Activated naive CD4-positive, alpha-beta T cell treated with anti-CD3 and anti-CD28 coated beads, Interleukin-2, amount 50 U/mL, for 24 hours (primary cell): ENCODE data around the gene KCNJ6.

Experiments
- H3K27ac Mint-ChIP-seq: one replicate; pipeline ENCODE4 v1.8.0; 2021; ENCODE audit warnings: mild to moderate bottlenecking, mixed read lengths
- H3K27me3 Mint-ChIP-seq: one replicate; pipeline ENCODE4 v1.8.0; 2021; ENCODE audit warnings: mixed read lengths
- H3K36me3 Mint-ChIP-seq: one replicate; pipeline ENCODE4 v1.8.0; 2021; ENCODE audit warnings: mixed read lengths
- H3K4me1 Mint-ChIP-seq: one replicate; pipeline ENCODE4 v1.8.0; 2021; ENCODE audit warnings: mixed read lengths
- H3K4me3 Mint-ChIP-seq: one replicate; pipeline ENCODE4 v1.8.0; 2021; ENCODE audit warnings: mild to moderate bottlenecking, mixed read lengths
- H3K9me3 Mint-ChIP-seq: one replicate; pipeline ENCODE4 v1.8.0; 2021; ENCODE audit warnings: mixed read lengths

Gene KCNJ6

GRCh38 chr21:37636152-37636860, 280.0 kb downstream of the KCNJ6 start:
- no peaks in the 10 kb centered on the region for H3K4me1 Mint-ChIP-seq
- no peak overlapping the region for H3K27ac Mint-ChIP-seq
- H3K27me3 Mint-ChIP-seq, result peaks cover 21% of the 10 kb centered on the region
- no peaks in the 10 kb centered on the region for H3K36me3 Mint-ChIP-seq
- H3K4me3 Mint-ChIP-seq, result no peak overlapping the region
- peaks cover 5% of the 10 kb centered on the region for H3K9me3 Mint-ChIP-seq

- Mint-ChIP-seq H3K36me3 (no peaks in the 10 kb centered on the region), H3K4me3 (no peak overlapping the region), H3K9me3 (no peaks in the 10 kb centered on the region), H3K27me3 (peaks cover 20% of the 10 kb centered on the region), H3K27ac (no peak overlapping the region), H3K4me1 (no peaks in the 10 kb centered on the region)
Observed at GRCh38 chr21:37631319-37632117, 284.7 kb downstream of the KCNJ6 start.

- Mint-ChIP-seq H3K27me3 (peaks cover 14% of the 10 kb centered on the region), H3K9me3 (no peaks in the 10 kb centered on the region), H3K4me3 (no peak overlapping the region), H3K27ac (no peak overlapping the region), H3K36me3 (no peaks in the 10 kb centered on the region), H3K4me1 (no peaks in the 10 kb centered on the region)
Observed at GRCh38 chr21:37630872-37631271, 285.4 kb downstream of the KCNJ6 start.

- no peak overlapping the region for H3K27ac Mint-ChIP-seq
- H3K9me3 Mint-ChIP-seq, result no peaks in the 10 kb centered on the region
- H3K4me1 Mint-ChIP-seq, result no peaks in the 10 kb centered on the region
- H3K4me3 Mint-ChIP-seq, result no peak overlapping the region
- H3K27me3 Mint-ChIP-seq, result peaks cover 11% of the 10 kb centered on the region
- no peaks in the 10 kb centered on the region for H3K36me3 Mint-ChIP-seq
Observed at GRCh38 chr21:37628362-37628761, 287.9 kb downstream of the KCNJ6 start.

GRCh38 chr21:37627561-37627960, 288.7 kb downstream of the KCNJ6 start:
- Mint-ChIP-seq H3K27ac (no peak overlapping the region), H3K36me3 (no peaks in the 10 kb centered on the region), H3K4me1 (no peaks in the 10 kb centered on the region), H3K27me3 (peaks cover 11% of the 10 kb centered on the region), H3K9me3 (no peaks in the 10 kb centered on the region), H3K4me3 (no peak overlapping the region)

GRCh38 chr21:37627074-37627473, 289.2 kb downstream of the KCNJ6 start:
- H3K27me3 Mint-ChIP-seq, result peaks cover 11% of the 10 kb centered on the region
- no peaks in the 10 kb centered on the region for H3K36me3 Mint-ChIP-seq
- no peak overlapping the region for H3K27ac Mint-ChIP-seq
- no peaks in the 10 kb centered on the region for H3K9me3 Mint-ChIP-seq
- no peaks in the 10 kb centered on the region for H3K4me1 Mint-ChIP-seq
- H3K4me3 Mint-ChIP-seq, result no peak overlapping the region

- Mint-ChIP-seq H3K27ac (no peak overlapping the region), H3K36me3 (no peaks in the 10 kb centered on the region), H3K9me3 (no peaks in the 10 kb centered on the region), H3K4me3 (no peak overlapping the region), H3K27me3 (peaks cover 13% of the 10 kb centered on the region), H3K4me1 (no peaks in the 10 kb centered on the region)
Observed at GRCh38 chr21:37626320-37626719, 289.9 kb downstream of the KCNJ6 start.

- Mint-ChIP-seq H3K9me3 (no peaks in the 10 kb centered on the region), H3K4me1 (no peaks in the 10 kb centered on the region), H3K4me3 (no peak overlapping the region), H3K27me3 (peaks cover 8% of the 10 kb centered on the region), H3K27ac (no peak overlapping the region), H3K36me3 (no peaks in the 10 kb centered on the region)
Observed at GRCh38 chr21:37623689-37624088, 292.6 kb downstream of the KCNJ6 start.

- H3K27ac Mint-ChIP-seq, result no peak overlapping the region
- H3K9me3 Mint-ChIP-seq, result no peaks in the 10 kb centered on the region
- no peaks in the 10 kb centered on the region for H3K4me1 Mint-ChIP-seq
- H3K36me3 Mint-ChIP-seq, result no peaks in the 10 kb centered on the region
- no peak overlapping the region for H3K4me3 Mint-ChIP-seq
- H3K27me3 Mint-ChIP-seq, result peaks cover 12% of the 10 kb centered on the region
Observed at GRCh38 chr21:37623183-37623582, 293.1 kb downstream of the KCNJ6 start.

- Mint-ChIP-seq H3K27me3 (peaks cover 13% of the 10 kb centered on the region), H3K27ac (no peak overlapping the region), H3K9me3 (no peaks in the 10 kb centered on the region), H3K36me3 (no peaks in the 10 kb centered on the region), H3K4me3 (no peak overlapping the region), H3K4me1 (no peaks in the 10 kb centered on the region)
Observed at GRCh38 chr21:37622755-37623154, 293.5 kb downstream of the KCNJ6 start.

GRCh38 chr21:37620401-37620800, 295.9 kb downstream of the KCNJ6 start:
- no peaks in the 10 kb centered on the region for H3K4me1 Mint-ChIP-seq
- H3K9me3 Mint-ChIP-seq, result no peaks in the 10 kb centered on the region
- H3K27ac Mint-ChIP-seq, result no peak overlapping the region
- no peaks in the 10 kb centered on the region for H3K36me3 Mint-ChIP-seq
- H3K4me3 Mint-ChIP-seq, result no peak overlapping the region
- peaks cover 15% of the 10 kb centered on the region for H3K27me3 Mint-ChIP-seq

- Mint-ChIP-seq H3K4me3 (no peak overlapping the region), H3K27me3 (peaks cover 15% of the 10 kb centered on the region), H3K9me3 (no peaks in the 10 kb centered on the region), H3K36me3 (no peaks in the 10 kb centered on the region), H3K27ac (no peak overlapping the region), H3K4me1 (no peaks in the 10 kb centered on the region)
Observed at GRCh38 chr21:37619464-37619974, 296.7 kb downstream of the KCNJ6 start.

GRCh38 chr21:37618081-37618480, 298.2 kb downstream of the KCNJ6 start:
- no peak overlapping the region for H3K27ac Mint-ChIP-seq
- H3K27me3 Mint-ChIP-seq, result peaks cover 15% of the 10 kb centered on the region
- no peaks in the 10 kb centered on the region for H3K36me3 Mint-ChIP-seq
- no peaks in the 10 kb centered on the region for H3K9me3 Mint-ChIP-seq
- H3K4me1 Mint-ChIP-seq, result no peaks in the 10 kb centered on the region
- H3K4me3 Mint-ChIP-seq, result no peak overlapping the region

- H3K4me3 Mint-ChIP-seq, result no peak overlapping the region
Observed at GRCh38 chr21:37615962-37616361, 300.3 kb downstream of the KCNJ6 start.

GRCh38 chr21:37614351-37614875, 301.8 kb downstream of the KCNJ6 start:
- no peaks in the 10 kb centered on the region for H3K36me3 Mint-ChIP-seq
- H3K9me3 Mint-ChIP-seq, result no peaks in the 10 kb centered on the region
- H3K4me1 Mint-ChIP-seq, result no peaks in the 10 kb centered on the region
- peaks cover 14% of the 10 kb centered on the region for H3K27me3 Mint-ChIP-seq
- H3K27ac Mint-ChIP-seq, result no peak overlapping the region
- H3K4me3 Mint-ChIP-seq, result no peak overlapping the region

More at GRCh38 chr21:37615962-37616361, 300.3 kb downstream of the KCNJ6 start:
- Mint-ChIP-seq H3K9me3 (no peaks in the 10 kb centered on the region), H3K4me1 (no peaks in the 10 kb centered on the region), H3K27me3 (peaks cover 14% of the 10 kb centered on the region), H3K36me3 (no peaks in the 10 kb centered on the region), H3K27ac (no peak overlapping the region)

- H3K4me1 Mint-ChIP-seq, result no peaks in the 10 kb centered on the region
- no peaks in the 10 kb centered on the region for H3K9me3 Mint-ChIP-seq
- H3K27ac Mint-ChIP-seq, result no peak overlapping the region
- H3K36me3 Mint-ChIP-seq, result no peaks in the 10 kb centered on the region
- H3K4me3 Mint-ChIP-seq, result no peak overlapping the region
- H3K27me3 Mint-ChIP-seq, result peaks cover 18% of the 10 kb centered on the region
Observed at GRCh38 chr21:37607081-37607480, 309.2 kb downstream of the KCNJ6 start.
